Measurements from ENCODE around the gene MTO1.
"Not testable (repeated sequence)": the region's sequence is repeated elsewhere in the genome, so short reads cannot be mapped to it uniquely, and the experiment has no call there.

MTO1 gene

DNA sequence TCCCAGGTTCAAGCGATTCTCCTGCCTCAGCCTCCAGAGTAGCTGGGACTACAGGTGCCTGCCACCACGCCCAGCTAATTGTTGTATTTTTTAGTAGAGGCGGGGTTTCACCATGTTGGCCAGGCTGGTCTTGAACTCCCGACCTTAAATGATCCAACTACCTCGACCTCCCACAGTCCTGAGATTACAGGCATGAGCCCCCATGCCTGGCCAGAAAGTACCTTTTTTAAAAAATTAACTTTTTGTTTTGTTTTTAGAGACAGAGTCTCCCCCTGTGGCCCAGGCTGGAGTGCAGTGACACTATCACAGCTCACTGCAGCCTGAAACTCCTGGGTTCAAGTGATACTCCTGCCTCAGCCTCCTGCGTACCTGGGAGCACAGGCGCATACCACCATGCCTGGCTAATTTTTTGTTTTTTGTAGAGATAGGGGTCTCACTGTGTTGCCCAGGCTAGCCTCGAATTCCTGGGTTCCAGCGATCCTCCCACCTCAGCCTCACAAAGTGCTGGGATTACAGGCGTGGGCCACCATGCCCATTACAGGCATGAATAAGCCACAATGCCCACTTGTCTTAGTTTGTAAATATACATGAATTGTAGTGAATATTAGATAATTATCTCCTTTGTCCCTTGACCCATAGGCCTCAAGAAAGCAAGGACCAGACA, 76.7 kb downstream of the MTO1 start:
- TF ChIP-seq, protein P1, sequence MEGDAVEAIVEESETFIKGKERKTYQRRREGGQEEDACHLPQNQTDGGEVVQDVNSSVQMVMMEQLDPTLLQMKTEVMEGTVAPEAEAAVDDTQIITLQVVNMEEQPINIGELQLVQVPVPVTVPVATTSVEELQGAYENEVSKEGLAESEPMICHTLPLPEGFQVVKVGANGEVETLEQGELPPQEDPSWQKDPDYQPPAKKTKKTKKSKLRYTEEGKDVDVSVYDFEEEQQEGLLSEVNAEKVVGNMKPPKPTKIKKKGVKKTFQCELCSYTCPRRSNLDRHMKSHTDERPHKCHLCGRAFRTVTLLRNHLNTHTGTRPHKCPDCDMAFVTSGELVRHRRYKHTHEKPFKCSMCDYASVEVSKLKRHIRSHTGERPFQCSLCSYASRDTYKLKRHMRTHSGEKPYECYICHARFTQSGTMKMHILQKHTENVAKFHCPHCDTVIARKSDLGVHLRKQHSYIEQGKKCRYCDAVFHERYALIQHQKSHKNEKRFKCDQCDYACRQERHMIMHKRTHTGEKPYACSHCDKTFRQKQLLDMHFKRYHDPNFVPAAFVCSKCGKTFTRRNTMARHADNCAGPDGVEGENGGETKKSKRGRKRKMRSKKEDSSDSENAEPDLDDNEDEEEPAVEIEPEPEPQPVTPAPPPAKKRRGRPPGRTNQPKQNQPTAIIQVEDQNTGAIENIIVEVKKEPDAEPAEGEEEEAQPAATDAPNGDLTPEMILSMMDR (conservative IDR thresholded peaks at IDR 0.05; ENCODE audit: low read depth): no peak
- H3K27ac ChIP-seq: no peak overlapping the region
- ChIA-PET CTCF (no interaction called here), POLR2A (ENCODE audit: low non-redundant PET) (no interaction called here)
- DNase-seq (ENCODE audit: low spot score): no peak

DNA sequence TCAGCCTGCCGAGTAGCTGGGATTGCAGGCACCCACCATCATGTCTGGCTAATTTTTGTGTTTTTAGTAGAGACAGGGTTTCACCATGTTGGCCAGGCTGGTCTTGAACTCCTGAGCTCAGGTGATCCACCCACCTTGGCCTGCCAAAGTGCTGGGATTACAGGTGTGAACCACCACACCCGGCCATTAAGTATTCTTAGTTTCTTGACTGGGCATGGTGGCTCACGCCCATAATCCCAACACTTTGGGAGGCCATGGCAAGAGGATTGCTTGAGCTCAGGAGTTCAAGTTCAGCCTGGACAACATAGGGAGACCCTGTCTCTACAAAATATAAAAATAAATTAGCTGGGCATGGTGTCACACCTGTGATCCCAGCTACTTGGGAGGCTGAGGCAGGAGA, 80.9 kb downstream of the MTO1 start:
- H3K27ac ChIP-seq; DNase-seq (ENCODE audit: low spot score); POLR2A ChIA-PET (ENCODE audit: low non-redundant PET); CTCF ChIA-PET: not testable (repeated sequence)

DNA sequence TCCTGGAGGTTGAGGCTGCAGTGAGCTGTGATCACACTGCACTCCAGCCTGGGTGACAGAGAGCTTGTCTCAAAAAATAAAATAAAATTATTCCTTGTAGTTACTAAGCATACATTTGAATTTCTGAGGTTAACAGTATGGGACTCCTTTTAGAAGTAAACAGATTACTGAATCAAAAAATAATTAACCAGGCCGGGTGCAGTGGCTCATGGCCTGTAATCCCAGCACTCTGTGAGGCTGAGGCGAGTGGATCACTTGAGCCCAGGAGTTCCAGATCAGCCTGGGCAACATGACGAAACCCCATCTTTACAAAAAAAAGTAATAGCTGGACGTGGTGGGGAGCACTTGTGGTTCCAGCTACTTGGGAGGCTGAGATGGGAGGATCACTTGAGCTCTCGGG, 81.4 kb downstream of the MTO1 start:
- no peak for DNase-seq (ENCODE audit: low spot score)
- ChIA-PET CTCF (no interaction called here), POLR2A (ENCODE audit: low non-redundant PET) (no interaction called here)
- TF ChIP-seq, protein P1 (conservative IDR thresholded peaks at IDR 0.05; ENCODE audit: low read depth): no peak
- H3K27ac ChIP-seq: no peak overlapping the region

DNA sequence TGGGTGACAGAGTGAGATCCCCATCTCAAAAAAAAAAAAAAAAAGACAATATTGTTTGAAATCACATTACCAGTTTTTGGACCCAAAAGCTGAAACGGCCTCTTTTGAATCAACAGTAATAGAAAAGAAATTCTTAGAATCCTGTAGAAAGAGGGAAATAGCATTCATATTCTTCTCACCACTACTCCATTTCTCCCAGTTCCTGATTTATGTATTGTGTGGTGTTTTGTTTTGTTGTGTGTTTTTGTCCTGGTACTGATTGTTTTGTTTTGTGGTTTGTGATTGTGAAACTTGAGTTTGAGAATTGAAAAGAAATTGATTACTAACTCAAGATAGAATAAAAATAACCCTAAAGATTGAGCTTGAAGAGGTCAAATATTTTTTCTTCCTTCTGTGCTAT, 85.5 kb downstream of the MTO1 start:
- CTCF ChIA-PET: interaction anchor here (0.6 kb wide), 1 partner anchor 9 kb away, joined by 3 read pairs; no protein-coding TSS in a partner anchor
- POLR2A ChIA-PET (ENCODE audit: low non-redundant PET): interaction anchor here (0.6 kb wide), 2 partner anchors 86 to 104 kb away, joined by 6 read pairs; no protein-coding TSS in a partner anchor
- TF ChIP-seq, protein P1 (conservative IDR thresholded peaks at IDR 0.05; ENCODE audit: low read depth): no peak
- DNase-seq (ENCODE audit: low spot score): no peak
- H3K27ac ChIP-seq: no peak overlapping the region

DNA sequence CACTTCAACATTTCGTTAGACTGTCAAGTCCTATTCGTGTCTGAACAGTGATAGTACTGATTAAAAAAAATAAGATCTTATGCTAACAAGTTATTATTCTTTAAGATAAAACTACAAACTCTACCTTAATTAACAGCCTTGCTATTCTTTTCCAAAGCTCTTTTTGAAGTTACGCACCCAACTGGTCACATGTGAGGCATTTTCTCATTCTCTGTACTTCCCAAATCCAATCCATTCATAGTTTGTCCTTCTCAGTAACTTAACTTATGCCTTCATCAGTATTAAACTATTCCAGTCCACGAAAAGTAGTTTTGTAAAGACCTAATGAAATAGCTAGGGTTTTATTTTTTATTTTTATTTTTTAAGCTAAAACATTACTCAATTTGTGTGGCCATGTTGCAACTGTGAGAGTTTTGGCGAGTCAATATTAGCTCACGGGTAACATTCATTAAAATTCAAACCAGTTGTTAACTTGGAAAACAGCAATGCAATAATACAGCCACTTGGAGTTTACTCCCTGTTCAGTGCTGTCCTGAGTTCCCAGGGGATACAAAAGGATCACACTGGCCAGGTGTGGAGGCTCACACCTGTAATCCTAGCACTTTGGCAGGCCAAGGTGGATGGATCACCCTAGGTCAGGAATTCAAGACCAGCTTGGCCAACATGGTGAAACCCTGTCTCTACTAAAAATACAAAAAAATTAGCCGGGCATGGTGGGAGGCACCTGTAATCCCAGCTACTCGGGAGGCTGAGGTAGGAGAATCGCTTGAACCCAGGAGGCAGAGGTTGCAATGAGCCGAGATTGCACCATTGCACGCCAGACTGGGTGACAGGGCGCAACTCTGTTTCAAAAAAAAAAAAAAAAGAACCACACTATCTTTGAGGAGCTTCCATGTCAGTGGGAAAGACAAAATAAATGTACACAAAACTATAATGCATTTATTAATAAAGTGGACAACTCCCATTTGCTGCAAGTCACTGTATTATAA, 87.2 kb downstream of the MTO1 start:
- TF ChIP-seq, protein P1 (conservative IDR thresholded peaks at IDR 0.05; ENCODE audit: low read depth): no peak
- CTCF ChIA-PET: interaction anchor here (0.6 kb wide), 1 partner anchor 385 kb away, joined by 5 read pairs; no protein-coding TSS in a partner anchor
- H3K27ac ChIP-seq: no peak overlapping the region
- DNase-seq (ENCODE audit: low spot score): no peak
- POLR2A ChIA-PET (ENCODE audit: low non-redundant PET): no interaction called here

DNA sequence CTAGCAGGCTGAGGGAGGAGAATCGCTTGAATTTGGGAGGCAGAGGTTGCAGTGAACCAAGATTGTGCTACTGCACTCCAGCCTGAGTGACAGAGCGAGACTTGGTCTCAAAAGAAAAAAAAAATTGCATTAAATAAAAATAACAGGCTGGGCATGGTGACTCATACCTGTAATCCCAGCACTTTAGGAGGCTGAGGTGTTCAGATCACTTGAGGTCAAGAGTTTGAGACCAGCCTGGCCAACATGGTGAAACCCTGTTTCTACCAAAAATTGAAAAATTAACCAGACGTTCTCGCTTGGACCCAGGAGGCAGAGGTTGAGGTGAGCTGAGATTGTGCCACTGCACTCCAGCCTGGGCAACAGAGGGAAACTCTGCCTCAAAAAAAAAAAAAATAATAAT, 89.6 kb downstream of the MTO1 start:
- H3K27ac ChIP-seq; DNase-seq (ENCODE audit: low spot score); POLR2A ChIA-PET (ENCODE audit: low non-redundant PET); CTCF ChIA-PET: not testable (repeated sequence)

DNA sequence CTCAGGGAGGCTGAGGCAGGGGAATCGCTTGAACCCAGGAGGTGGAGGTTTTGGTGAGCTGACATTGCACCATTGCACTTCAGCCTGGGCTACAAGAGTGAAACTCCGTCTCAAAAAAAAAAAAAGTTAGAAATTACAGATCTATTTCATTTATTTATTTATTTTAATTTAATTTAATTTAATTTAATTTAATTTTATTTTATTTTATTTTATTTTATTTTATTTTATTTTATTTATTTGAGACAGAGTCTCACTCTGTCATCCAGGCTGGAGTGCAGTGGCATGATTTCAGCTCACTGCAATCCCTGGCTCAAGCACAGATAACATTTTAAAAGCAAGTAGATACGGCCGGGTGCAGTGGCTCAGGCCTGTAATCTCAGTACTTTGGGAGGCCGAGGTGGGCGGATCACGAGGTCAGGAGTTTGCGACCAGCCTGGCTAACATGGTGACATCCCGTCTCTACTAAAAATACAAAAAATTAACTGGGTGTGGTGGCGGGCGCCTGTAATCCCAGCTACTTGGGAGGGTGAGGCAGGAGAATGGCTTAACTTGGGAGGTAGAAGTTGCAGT, 93.9 kb downstream of the MTO1 start:
- DNase-seq (ENCODE audit: low spot score); POLR2A ChIA-PET (ENCODE audit: low non-redundant PET); H3K27ac ChIP-seq; CTCF ChIA-PET: not testable (repeated sequence)

Data from RWPE1 (cell line).